GDM1 (cell line): ENCODE data around the gene ARHGEF12.
A peak's percentile ranks its signal among the peaks of the same experiment; 100 is the strongest.

Experiments
- DNase-seq: peaks from one replicate; lab custom pipeline; 2025; lab: John Stamatoyannopoulos, UW

ARHGEF12 gene

GRCh38 chr11:120339394-120339890, 3.2 kb downstream of the ARHGEF12 start:
- DNase-seq, result no peak

GRCh38 chr11:120340529-120340928, 4.3 kb downstream of the ARHGEF12 start:
- no peak for DNase-seq

GRCh38 chr11:120342226-120342625, 6.0 kb downstream of the ARHGEF12 start:
- no peak for DNase-seq

- no peak for DNase-seq
These were observed 6.5 kb downstream of the ARHGEF12 start for GRCh38 chr11:120342678-120343077.

GRCh38 chr11:120343429-120343828, 7.2 kb downstream of the ARHGEF12 start:
- no peak for DNase-seq

GRCh38 chr11:120344302-120345004, 8.2 kb downstream of the ARHGEF12 start:
- peak; percentile 61 for DNase-seq

GRCh38 chr11:120346233-120346632, 10.0 kb downstream of the ARHGEF12 start:
- no peak for DNase-seq

GRCh38 chr11:120350637-120351036, 14.4 kb downstream of the ARHGEF12 start:
- DNase-seq, result no peak

- DNase-seq, result no peak
These were observed 16.2 kb downstream of the ARHGEF12 start for GRCh38 chr11:120352405-120352804.

GRCh38 chr11:120354068-120354467, 17.9 kb downstream of the ARHGEF12 start:
- DNase-seq, result no peak

- DNase-seq, result no peak
These were observed 18.6 kb downstream of the ARHGEF12 start for GRCh38 chr11:120354779-120355178.

GRCh38 chr11:120357620-120358019, 21.4 kb downstream of the ARHGEF12 start:
- DNase-seq, result no peak

GRCh38 chr11:120358729-120359128, 22.5 kb downstream of the ARHGEF12 start:
- DNase-seq, result no peak

- DNase-seq, result no peak
These were observed 27.2 kb downstream of the ARHGEF12 start for GRCh38 chr11:120363436-120363835.

- DNase-seq, result no peak
These were observed 29.3 kb downstream of the ARHGEF12 start for GRCh38 chr11:120365512-120365911.

GRCh38 chr11:120372296-120372695, 36.1 kb downstream of the ARHGEF12 start:
- no peak for DNase-seq

GRCh38 chr11:120375076-120375475, 38.9 kb downstream of the ARHGEF12 start:
- no peak for DNase-seq

GRCh38 chr11:120376547-120377182, 40.5 kb downstream of the ARHGEF12 start:
- DNase-seq, result no peak

GRCh38 chr11:120378474-120378873, 42.3 kb downstream of the ARHGEF12 start:
- DNase-seq, result no peak

GRCh38 chr11:120381401-120381800, 45.2 kb downstream of the ARHGEF12 start:
- DNase-seq, result no peak

- DNase-seq, result no peak
These were observed 47.4 kb downstream of the ARHGEF12 start for GRCh38 chr11:120383518-120384155.

- no peak for DNase-seq
These were observed 48.3 kb downstream of the ARHGEF12 start for GRCh38 chr11:120384476-120384875.

- no peak for DNase-seq
These were observed 48.9 kb downstream of the ARHGEF12 start for GRCh38 chr11:120385110-120385509.
